Fibroblast of pulmonary artery (primary cell): ENCODE measurements around the gene DGKI.

ENCODE experiments used
- DNase-seq: peaks from one replicate; pipeline ENCODE4 v3.0.0-alpha.2; 2010; ENCODE audit warnings: low read depth
- H3K4me3 ChIP-seq: replicated peaks from 2 replicates; pipeline ENCODE4 v1.5.1; 2011; ENCODE audit warnings: low read depth, mild to moderate bottlenecking, control low read depth, low read length, moderate library complexity
- TF ChIP-seq, protein P1 (sequence below): IDR thresholded peaks from 2 replicates; pipeline ENCODE4 v1.5.1; 2011; ENCODE audit warnings: mild to moderate bottlenecking, control low read depth, low read length, inconsistent platforms; ENCODE audit errors: missing control alignments

Gene DGKI

DNA sequence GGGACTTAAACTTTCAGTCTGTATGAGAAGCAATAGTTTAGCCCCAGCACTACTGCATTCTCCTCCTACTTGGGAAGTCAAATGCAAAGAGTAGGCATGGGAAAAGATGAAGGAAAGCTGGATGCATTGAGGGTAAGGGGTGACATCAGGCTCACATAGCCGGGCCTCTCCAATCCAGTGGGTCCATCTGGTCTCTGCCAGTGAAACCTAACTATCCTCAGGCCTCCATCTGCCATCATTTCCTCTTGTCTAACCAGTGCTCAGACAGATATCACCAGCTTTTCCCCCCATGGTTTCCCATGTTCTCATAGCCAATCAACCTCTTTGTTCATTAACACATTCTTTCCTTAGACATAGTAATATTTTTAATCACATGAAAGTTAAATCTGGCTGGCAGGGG is 118.3 kb downstream of the DGKI start:
- H3K4me3 ChIP-seq = no peak overlapping the region
- TF ChIP-seq, protein P1, sequence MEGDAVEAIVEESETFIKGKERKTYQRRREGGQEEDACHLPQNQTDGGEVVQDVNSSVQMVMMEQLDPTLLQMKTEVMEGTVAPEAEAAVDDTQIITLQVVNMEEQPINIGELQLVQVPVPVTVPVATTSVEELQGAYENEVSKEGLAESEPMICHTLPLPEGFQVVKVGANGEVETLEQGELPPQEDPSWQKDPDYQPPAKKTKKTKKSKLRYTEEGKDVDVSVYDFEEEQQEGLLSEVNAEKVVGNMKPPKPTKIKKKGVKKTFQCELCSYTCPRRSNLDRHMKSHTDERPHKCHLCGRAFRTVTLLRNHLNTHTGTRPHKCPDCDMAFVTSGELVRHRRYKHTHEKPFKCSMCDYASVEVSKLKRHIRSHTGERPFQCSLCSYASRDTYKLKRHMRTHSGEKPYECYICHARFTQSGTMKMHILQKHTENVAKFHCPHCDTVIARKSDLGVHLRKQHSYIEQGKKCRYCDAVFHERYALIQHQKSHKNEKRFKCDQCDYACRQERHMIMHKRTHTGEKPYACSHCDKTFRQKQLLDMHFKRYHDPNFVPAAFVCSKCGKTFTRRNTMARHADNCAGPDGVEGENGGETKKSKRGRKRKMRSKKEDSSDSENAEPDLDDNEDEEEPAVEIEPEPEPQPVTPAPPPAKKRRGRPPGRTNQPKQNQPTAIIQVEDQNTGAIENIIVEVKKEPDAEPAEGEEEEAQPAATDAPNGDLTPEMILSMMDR = no peak
- no peak for DNase-seq

DNA sequence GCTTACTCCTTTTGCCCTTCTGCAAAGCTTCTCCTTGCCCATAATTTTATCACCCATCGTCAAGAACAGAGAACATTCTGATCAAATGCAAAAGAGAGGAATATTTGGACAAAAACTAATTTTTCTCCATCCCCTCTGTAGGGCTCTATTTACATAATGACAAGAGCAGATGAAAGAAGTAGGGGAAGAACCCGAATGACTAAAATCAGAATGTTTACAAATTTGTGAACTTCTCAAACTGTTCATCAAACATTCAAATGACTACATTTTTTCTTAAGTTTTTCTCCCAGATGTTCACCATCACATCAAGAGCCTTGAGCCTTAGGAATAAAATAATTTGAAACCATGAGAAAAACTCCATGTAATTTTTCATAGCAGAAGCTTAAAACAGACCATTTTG is 119.4 kb downstream of the DGKI start:
- DNase-seq = no peak
- H3K4me3 ChIP-seq = no peak overlapping the region
- TF ChIP-seq, protein P1 = no peak

DNA sequence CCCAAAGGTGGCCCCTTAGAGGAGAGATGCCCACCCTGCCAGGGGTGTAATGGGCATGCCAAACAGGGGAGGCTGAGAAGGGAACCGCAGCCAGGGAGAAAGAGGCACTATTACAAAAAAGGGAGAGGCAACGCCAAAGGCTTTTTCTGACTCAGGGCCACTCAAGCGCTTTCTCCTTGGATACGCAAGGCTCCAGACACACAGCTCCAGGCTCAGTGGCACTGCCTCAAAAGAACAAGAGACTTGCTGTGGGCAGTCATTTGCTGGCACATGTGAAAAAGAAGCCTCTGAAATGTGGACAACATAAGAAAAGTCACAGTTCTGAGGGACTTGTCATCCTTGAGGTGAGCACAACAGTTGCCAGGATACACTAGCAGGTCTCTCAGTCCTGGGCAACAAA is 128.4 kb downstream of the DGKI start:
- DNase-seq = no peak
- TF ChIP-seq, protein P1 = no peak
- H3K4me3 ChIP-seq = no peak overlapping the region

DNA sequence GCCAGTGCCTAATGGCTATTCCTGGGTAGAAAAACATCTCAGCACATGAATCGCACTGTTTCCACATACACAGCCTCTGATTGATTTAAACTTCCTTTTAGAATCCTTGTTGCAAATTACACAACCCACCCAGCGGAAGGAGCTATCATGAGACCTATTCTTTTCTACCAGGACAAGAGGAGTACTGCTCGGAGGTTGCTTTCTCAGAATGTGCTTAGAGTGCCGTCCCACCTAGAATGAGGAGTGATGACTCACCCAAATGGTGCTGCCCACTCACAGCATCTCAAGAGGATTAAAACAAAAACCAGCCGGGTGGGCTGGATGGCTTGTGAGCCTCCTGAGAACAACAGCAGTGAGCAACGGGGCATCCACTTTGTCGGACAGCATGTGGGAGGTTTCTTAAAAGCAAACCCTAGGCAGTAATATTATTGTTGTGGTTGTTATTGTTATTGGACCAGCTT is 128.9 kb downstream of the DGKI start:
- no peak overlapping the region for H3K4me3 ChIP-seq
- TF ChIP-seq, protein P1 = no peak

DNA sequence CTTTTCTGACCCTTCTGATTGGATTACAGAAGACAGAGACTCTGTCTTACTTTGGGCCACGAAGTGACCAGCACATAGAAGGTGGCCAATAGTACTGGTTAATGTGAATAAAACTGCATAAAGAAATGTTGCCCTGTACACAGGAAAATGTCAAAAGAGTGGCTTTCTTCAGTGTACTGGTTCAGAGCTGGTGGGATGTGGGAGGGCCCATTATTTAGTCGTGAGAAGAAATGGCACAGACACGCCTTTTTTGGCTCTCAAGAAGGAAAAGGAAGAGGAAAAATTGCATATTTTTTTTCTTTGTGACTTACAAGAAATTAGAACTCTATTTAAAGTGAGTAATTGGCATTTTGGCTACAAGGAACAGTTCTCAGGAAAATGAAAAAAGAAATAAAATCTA is 129.7 kb downstream of the DGKI start:
- TF ChIP-seq, protein P1 = no peak
- DNase-seq = peak; percentile 24
- no peak overlapping the region for H3K4me3 ChIP-seq

More for the DNA sequence above, 128.9 kb downstream of the DGKI start:
- peak; percentile 90 for DNase-seq

DNA sequence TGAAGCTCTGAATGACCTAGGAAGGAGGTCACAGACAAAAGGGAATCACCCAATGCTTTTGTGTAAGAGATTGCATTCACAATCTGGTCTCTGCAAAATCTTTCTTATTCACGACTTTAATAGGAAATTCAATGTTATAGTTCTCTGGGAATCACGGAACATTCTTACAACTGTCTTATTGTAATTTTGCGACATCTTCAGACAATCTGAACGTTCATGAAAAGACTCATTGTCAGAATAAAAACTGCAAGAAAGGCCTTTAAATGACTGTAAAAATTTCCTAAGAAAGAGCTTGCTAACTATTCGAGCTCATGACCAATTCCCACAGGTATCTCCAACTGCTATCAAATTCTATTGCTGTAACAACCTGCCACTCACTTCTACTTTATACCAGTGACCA is 130.7 kb downstream of the DGKI start:
- DNase-seq = no peak
- H3K4me3 ChIP-seq = no peak overlapping the region
- TF ChIP-seq, protein P1 = no peak

DNA sequence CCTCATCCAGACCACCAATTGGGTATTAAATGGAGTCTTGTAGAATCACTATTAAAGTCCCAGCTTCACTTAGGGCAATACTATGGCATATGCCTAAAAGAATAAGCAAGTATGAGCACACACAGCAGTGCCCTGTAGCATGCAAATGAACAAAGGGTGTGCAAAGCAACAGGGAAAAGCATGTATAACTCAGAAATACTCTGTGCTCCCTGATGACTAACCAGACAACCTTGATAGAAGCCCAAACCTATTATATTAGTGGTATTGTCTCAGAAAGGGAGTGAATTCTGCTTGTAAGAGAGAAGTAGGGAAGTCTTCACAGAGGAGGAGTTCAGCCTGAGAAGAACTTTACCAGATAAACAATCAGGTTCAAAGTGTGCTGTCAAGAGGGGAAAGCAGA is 131.2 kb downstream of the DGKI start:
- peak; percentile 35 for DNase-seq
- TF ChIP-seq, protein P1 = no peak
- H3K4me3 ChIP-seq = no peak overlapping the region
